Measurements from ENCODE around the gene FHAD1.

- TF ChIP-seq IRF9 (tag; IDR thresholded peaks at IDR 0.05) (no peak), ETV1 (tag; conservative IDR thresholded peaks at IDR 0.05; ENCODE audit: low read depth) (no peak), CTCF (IDR thresholded peaks at IDR 0.05 in 2 of 3, conservative IDR thresholded peaks at IDR 0.05 in 1 of 3; ENCODE audit: insufficient read depth in 2 of 3, low read depth in 1 of 3, low read length in 3 of 3) (no peak), HDAC6 (IDR thresholded peaks at IDR 0.05; ENCODE audit: low read depth, low read length) (no peak), MIER1 (IDR thresholded peaks at IDR 0.05; ENCODE audit: low read depth) (no peak), POLR2AphosphoS5 (IDR thresholded peaks at IDR 0.05; ENCODE audit: control insufficient read depth, insufficient read depth, low read depth, low read length) (no peak), CBFA2T3 (IDR thresholded peaks at IDR 0.05) (no peak), ZNF384 (IDR thresholded peaks at IDR 0.05; ENCODE audit: low read depth, low read length) (no peak), NUFIP1 (IDR thresholded peaks at IDR 0.05; ENCODE audit: partially characterized antibody) (no peak), BRF2 (IDR thresholded peaks at IDR 0.05; ENCODE audit: borderline replicate concordance, insufficient read depth, insufficient read length) (no peak), RAD21 (CRISPR knock-in tag; conservative IDR thresholded peaks at IDR 0.05 in 1 of 2, IDR thresholded peaks at IDR 0.05 in 1 of 2) (no peak), EZH2 (IDR thresholded peaks at IDR 0.05; ENCODE audit: borderline replicate concordance, low read depth, low read length) (no peak), ZBTB1 (CRISPR knock-in tag; IDR thresholded peaks at IDR 0.05; ENCODE audit: borderline replicate concordance, low read depth) (no peak)
Observed at GRCh38 chr1:15282810-15283474, 35.9 kb downstream of the FHAD1 start.

Data from K562 (cell line).